NB4 (cell line): Measurements from ENCODE around the gene DNASE1L3.

Experiments used
- MYC ChIP-seq: IDR thresholded peaks from 2 replicates; pipeline ENCODE4 v1.6.1; 2011; ENCODE audit warnings: low read depth, low read length
- POLR2A ChIP-seq: IDR thresholded peaks from 2 replicates; pipeline ENCODE4 v1.6.1; 2011; ENCODE audit warnings: mild to moderate bottlenecking; ENCODE audit not compliant: insufficient read length; ENCODE audit errors: extremely low read depth
- TF ChIP-seq, protein P1 (sequence below): IDR thresholded peaks from one replicate; pipeline ENCODE4 v1.5.1; 2012; ENCODE audit warnings: low read depth, low read length
- TF ChIP-seq, protein P2 (sequence below): IDR thresholded peaks from 2 replicates; pipeline ENCODE4 v1.6.1; 2011; ENCODE audit warnings: low read depth, low read length

DNA sequence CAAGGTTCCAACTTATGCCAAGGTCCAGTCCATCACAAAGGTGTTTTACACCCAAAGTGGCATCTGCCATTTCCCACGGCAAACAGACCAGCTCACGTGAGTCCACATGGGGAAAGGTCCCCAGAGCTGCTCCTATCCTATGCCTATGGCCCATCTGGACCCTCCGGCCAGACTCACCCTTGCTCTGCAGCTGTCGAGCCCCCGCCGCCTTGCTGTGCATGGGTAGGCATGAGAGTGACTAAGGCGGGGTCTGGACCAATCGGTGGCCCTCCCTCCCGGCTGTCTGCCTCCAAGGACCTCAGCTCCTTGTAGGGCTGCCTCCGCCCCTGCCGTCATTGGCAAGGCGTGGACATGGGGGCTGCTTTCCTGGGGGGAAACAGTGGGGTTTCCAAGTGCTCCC is 26.9 kb downstream of the DNASE1L3 start:
- TF ChIP-seq, protein P1, sequence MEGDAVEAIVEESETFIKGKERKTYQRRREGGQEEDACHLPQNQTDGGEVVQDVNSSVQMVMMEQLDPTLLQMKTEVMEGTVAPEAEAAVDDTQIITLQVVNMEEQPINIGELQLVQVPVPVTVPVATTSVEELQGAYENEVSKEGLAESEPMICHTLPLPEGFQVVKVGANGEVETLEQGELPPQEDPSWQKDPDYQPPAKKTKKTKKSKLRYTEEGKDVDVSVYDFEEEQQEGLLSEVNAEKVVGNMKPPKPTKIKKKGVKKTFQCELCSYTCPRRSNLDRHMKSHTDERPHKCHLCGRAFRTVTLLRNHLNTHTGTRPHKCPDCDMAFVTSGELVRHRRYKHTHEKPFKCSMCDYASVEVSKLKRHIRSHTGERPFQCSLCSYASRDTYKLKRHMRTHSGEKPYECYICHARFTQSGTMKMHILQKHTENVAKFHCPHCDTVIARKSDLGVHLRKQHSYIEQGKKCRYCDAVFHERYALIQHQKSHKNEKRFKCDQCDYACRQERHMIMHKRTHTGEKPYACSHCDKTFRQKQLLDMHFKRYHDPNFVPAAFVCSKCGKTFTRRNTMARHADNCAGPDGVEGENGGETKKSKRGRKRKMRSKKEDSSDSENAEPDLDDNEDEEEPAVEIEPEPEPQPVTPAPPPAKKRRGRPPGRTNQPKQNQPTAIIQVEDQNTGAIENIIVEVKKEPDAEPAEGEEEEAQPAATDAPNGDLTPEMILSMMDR = no peak
- TF ChIP-seq POLR2A (no peak), MYC (no peak)
- TF ChIP-seq, protein P2, sequence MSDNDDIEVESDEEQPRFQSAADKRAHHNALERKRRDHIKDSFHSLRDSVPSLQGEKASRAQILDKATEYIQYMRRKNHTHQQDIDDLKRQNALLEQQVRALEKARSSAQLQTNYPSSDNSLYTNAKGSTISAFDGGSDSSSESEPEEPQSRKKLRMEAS = no peak
